Mesothelial cell of epicardium (in vitro differentiated cells): ENCODE measurements around the gene CTSL. TPM values are rescaled to one million over a fixed set of nuclear protein-coding genes. Genes with fewer than 3 reads are reported as not detected.
"Not testable (repeated sequence)": the region's sequence is repeated elsewhere in the genome, so short reads cannot be mapped to it uniquely, and the experiment has no call there.

ENCODE experiments used
- DNase-seq, 2 experiments: peaks; one replicate each; pipeline ENCODE4 v3.0.0; 2021; ENCODE audit warnings: low spot score in 2 of 2; ENCODE audit not compliant: unreplicated experiment in 2 of 2
- H3K27ac Mint-ChIP-seq: 2 replicates; pipeline ENCODE4 v1.8.0; 2021; ENCODE audit warnings: mixed read lengths
- H3K27me3 Mint-ChIP-seq: 2 replicates; pipeline ENCODE4 v1.8.0; 2021; ENCODE audit warnings: low read depth, mixed read lengths
- H3K36me3 Mint-ChIP-seq: 2 replicates; pipeline ENCODE4 v1.8.0; 2021; ENCODE audit warnings: mixed read lengths
- H3K4me1 Mint-ChIP-seq: 2 replicates; pipeline ENCODE4 v1.8.0; 2021; ENCODE audit warnings: mixed read lengths
- H3K4me3 Mint-ChIP-seq: 2 replicates; pipeline ENCODE4 v1.8.0; 2021; ENCODE audit warnings: mild to moderate bottlenecking, moderate library complexity, mixed read lengths
- H3K9me3 Mint-ChIP-seq: 2 replicates; pipeline ENCODE4 v1.8.0; 2021; ENCODE audit warnings: mixed read lengths
- CTCF ChIP-seq: fragments of 200-600 bp; sonication (generic); IDR thresholded peaks from one replicate; pipeline ENCODE4 v1.5.0; 2021; ENCODE audit warnings: antibody characterized with exemption; ENCODE audit not compliant: unreplicated experiment
- total RNA-seq: library from RNA; stranded (reverse); gene quantifications from 3 replicates; pipeline ENCODE4 v1.2.1, GENCODE V29; 2021

The CTSL gene
- total RNA-seq, 1 donor from 2014 or later = 85.9 TPM

DNA sequence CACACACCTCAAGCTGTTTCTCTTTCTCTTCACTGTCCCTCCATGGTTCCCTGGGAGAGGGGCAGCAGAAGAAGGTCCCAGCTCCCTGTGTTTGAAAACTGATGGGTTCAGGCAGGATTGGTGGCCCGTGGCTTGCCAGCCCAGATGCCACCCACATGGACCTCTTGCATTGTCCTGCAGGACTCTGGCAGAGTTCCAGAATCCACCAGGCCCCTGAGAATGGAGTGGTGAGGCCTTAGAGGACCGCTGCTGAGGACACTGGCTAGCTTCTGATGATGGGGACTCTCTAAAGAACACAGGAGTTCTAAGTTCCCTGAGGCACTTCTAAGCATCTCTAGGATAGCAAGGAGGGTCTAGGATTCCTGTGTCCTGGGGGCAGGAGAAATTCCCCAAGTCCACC, 24.8 kb downstream of the CTSL start:
- Mint-ChIP-seq H3K4me3 (no peak overlapping the region), H3K4me1 (no peaks in the 10 kb centered on the region), H3K9me3 (peaks cover 18% of the 10 kb centered on the region), H3K27ac (no peak overlapping the region), H3K27me3 (no peaks in the 10 kb centered on the region), H3K36me3 (no peaks in the 10 kb centered on the region)
- no peak for DNase-seq
- TF ChIP-seq CTCF = no peak

DNA sequence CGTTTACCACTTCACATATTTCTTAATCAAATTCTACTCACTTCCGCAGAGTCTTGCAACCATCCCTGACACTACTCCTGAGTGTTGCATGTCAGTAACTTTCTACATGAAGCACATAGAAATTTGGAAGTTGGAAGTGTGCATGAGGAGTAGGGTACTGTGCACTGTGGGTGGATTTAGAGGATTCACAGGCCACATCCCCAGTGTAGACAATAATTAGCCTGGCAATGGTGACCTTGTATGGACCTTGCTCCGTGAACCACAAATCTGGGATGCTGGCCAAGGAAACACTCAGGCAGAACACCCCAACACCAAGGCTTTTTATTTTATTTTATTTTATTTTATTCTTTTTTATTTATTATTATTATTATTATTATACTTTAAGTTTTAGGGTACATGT, 25.5 kb downstream of the CTSL start:
- no peaks in the 10 kb centered on the region for H3K36me3 Mint-ChIP-seq
- no peak for TF ChIP-seq CTCF
- H3K27ac Mint-ChIP-seq = no peak overlapping the region
- H3K27me3 Mint-ChIP-seq = no peaks in the 10 kb centered on the region
- H3K9me3 Mint-ChIP-seq = peaks cover 18% of the 10 kb centered on the region
- H3K4me1 Mint-ChIP-seq = no peaks in the 10 kb centered on the region
- H3K4me3 Mint-ChIP-seq = no peak overlapping the region
- no peak for DNase-seq

DNA sequence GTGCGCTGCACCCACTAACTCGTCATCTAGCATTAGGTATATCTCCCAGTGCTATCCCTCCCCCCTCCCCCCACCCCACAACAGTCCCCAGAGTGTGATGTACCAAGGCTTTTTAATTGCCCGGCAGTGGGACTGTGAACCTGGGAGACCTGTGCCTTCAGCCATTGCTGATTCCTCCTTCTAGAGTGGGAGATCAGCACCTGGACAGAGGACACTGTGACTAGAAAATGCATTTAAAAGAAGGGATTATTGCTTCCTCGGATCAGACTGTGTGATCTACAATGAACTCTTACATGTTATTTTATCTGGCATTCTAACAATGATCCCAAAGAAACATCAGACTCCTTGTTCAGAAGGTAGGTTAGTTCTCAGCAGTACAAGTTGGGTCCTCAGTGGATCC, 25.9 kb downstream of the CTSL start:
- no peaks in the 10 kb centered on the region for H3K36me3 Mint-ChIP-seq
- DNase-seq = no peak
- H3K27ac Mint-ChIP-seq = no peak overlapping the region
- no peaks in the 10 kb centered on the region for H3K4me1 Mint-ChIP-seq
- no peak for TF ChIP-seq CTCF
- no peaks in the 10 kb centered on the region for H3K27me3 Mint-ChIP-seq
- peaks cover 18% of the 10 kb centered on the region for H3K9me3 Mint-ChIP-seq
- no peak overlapping the region for H3K4me3 Mint-ChIP-seq

GRCh38 chr9:87753313-87753712, 27.4 kb downstream of the CTSL start:
- DNase-seq = no peak
- Mint-ChIP-seq H3K27me3 (no peaks in the 10 kb centered on the region), H3K27ac (no peak overlapping the region), H3K36me3 (no peaks in the 10 kb centered on the region), H3K4me3 (no peak overlapping the region), H3K9me3 (peaks cover 18% of the 10 kb centered on the region), H3K4me1 (no peaks in the 10 kb centered on the region)
- TF ChIP-seq CTCF = no peak

GRCh38 chr9:87758330-87758729, 32.4 kb downstream of the CTSL start:
- not testable (repeated sequence) for DNase-seq, H3K27ac Mint-ChIP-seq, H3K27me3 Mint-ChIP-seq, H3K4me1 Mint-ChIP-seq, H3K4me3 Mint-ChIP-seq, H3K36me3 Mint-ChIP-seq
- H3K9me3 Mint-ChIP-seq = peaks cover 25% of the 10 kb centered on the region

GRCh38 chr9:87759980-87760379, 34.1 kb downstream of the CTSL start:
- H3K9me3 Mint-ChIP-seq = peaks cover 20% of the 10 kb centered on the region
- not testable (repeated sequence) for H3K27ac Mint-ChIP-seq, DNase-seq, H3K4me1 Mint-ChIP-seq, H3K4me3 Mint-ChIP-seq, H3K27me3 Mint-ChIP-seq, H3K36me3 Mint-ChIP-seq

- Mint-ChIP-seq H3K27me3 (no peaks in the 10 kb centered on the region), H3K27ac (no peak overlapping the region), H3K4me1 (peaks cover 10% of the 10 kb centered on the region), H3K36me3 (no peaks in the 10 kb centered on the region), H3K9me3 (peaks cover 14% of the 10 kb centered on the region), H3K4me3 (no peak overlapping the region)
- TF ChIP-seq CTCF = no peak
- no peak for DNase-seq
Measured at GRCh38 chr9:87760529-87760928, 34.6 kb downstream of the CTSL start.
